ENCODE results near the gene ECI1.

DNA sequence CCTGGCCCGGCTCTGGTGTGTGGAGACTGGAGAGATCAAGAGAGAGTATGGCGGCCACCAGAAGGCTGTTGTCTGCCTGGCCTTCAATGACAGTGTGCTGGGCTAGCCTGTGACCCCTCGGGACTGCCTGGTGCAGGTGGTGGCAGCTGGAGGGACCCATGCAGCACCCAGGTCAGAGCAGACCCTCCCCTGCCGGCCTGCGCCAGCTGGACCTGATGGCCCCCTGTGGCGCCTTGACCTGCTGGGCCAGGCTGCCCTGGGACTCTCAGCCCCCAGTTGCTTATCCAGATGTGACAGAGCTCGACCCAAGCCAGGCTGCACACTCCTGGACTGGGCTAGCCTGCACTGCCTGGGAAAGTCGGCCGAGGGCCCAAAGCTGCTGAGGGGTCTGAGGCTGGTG, 42.6 kb downstream of the ECI1 start:
- TF ChIP-seq EP300 (IDR thresholded peaks at IDR 0.05; ENCODE audit: borderline replicate concordance) (no peak), NFIC (IDR thresholded peaks at IDR 0.05) (no peak), EGR1 (IDR thresholded peaks at IDR 0.05) (no peak)
- TF ChIP-seq, protein P1, sequence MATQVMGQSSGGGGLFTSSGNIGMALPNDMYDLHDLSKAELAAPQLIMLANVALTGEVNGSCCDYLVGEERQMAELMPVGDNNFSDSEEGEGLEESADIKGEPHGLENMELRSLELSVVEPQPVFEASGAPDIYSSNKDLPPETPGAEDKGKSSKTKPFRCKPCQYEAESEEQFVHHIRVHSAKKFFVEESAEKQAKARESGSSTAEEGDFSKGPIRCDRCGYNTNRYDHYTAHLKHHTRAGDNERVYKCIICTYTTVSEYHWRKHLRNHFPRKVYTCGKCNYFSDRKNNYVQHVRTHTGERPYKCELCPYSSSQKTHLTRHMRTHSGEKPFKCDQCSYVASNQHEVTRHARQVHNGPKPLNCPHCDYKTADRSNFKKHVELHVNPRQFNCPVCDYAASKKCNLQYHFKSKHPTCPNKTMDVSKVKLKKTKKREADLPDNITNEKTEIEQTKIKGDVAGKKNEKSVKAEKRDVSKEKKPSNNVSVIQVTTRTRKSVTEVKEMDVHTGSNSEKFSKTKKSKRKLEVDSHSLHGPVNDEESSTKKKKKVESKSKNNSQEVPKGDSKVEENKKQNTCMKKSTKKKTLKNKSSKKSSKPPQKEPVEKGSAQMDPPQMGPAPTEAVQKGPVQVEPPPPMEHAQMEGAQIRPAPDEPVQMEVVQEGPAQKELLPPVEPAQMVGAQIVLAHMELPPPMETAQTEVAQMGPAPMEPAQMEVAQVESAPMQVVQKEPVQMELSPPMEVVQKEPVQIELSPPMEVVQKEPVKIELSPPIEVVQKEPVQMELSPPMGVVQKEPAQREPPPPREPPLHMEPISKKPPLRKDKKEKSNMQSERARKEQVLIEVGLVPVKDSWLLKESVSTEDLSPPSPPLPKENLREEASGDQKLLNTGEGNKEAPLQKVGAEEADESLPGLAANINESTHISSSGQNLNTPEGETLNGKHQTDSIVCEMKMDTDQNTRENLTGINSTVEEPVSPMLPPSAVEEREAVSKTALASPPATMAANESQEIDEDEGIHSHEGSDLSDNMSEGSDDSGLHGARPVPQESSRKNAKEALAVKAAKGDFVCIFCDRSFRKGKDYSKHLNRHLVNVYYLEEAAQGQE (IDR thresholded peaks at IDR 0.05; ENCODE audit: low read depth): no peak
- TF ChIP-seq, protein P2, sequence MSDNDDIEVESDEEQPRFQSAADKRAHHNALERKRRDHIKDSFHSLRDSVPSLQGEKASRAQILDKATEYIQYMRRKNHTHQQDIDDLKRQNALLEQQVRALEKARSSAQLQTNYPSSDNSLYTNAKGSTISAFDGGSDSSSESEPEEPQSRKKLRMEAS (IDR thresholded peaks at IDR 0.05): no peak
